NB4 (cell line): Measurements from ENCODE around the gene C13orf46.

Experiments
- CTCF ChIP-seq: IDR thresholded peaks from one replicate; pipeline ENCODE4 v1.5.1; 2012; ENCODE audit warnings: low read depth, low read length
- MAX ChIP-seq: IDR thresholded peaks from 2 replicates; pipeline ENCODE4 v1.6.1; 2011; ENCODE audit warnings: low read depth, low read length
- MYC ChIP-seq: IDR thresholded peaks from 2 replicates; pipeline ENCODE4 v1.6.1; 2011; ENCODE audit warnings: low read depth, low read length
- POLR2A ChIP-seq: IDR thresholded peaks from 2 replicates; pipeline ENCODE4 v1.6.1; 2011; ENCODE audit warnings: mild to moderate bottlenecking; ENCODE audit not compliant: insufficient read length; ENCODE audit errors: extremely low read depth

DNA sequence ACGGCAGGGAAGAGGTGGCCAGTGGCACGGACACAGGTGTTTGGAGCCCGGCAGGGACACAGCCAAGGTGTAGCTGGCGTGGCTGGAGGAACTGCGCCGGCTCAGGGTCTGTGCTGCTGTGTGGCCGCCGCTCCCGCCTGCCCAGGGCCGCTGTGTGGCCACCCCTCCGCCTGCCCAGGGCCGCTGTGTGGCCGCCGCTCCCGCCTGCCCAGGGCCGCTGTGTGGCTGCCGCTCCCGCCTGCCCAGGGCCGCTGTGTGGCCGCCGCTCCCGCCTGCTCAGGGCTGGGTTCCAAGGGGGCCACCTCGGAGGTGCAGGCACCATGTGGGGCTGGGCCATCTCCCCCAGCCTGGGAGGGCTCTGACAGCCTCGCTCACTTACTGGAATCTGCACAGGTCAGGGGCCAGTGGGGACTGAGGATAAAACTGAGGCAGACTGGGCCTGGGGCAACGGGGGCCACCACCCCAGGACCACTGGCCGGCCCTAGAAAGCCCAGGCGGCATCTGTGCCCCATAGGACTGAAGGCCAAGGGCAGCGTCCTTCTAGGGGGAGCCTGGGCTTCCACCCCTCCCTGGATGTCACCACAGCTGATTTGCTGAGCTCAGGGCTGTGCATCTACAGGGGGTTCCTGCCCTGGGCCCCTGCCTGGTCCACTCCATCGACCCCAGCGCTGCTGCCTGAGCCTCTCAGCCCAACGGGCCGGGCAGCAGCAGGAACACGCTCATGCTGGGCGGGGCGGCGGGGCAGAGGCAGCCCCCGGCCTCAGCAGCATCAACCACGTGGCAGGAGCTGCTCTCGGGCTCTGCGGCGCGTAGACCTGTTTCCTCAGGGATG, 21.5 kb downstream of the C13orf46 start:
- TF ChIP-seq CTCF (no peak), POLR2A (no peak), MAX (no peak), MYC (no peak)
